Activated CD8-positive, alpha-beta T cell treated with anti-CD3 and anti-CD28 coated beads for 36 hours (primary cell): ENCODE measurements around the gene FRMD4B. TPM values are rescaled to one million over a fixed set of nuclear protein-coding genes. Genes with fewer than 3 reads are reported as not detected.
"Not testable (repeated sequence)": the region's sequence is repeated elsewhere in the genome, so short reads cannot be mapped to it uniquely, and the experiment has no call there.

Experiments
- ATAC-seq: fragments of 200-7000 bp; cut with Tn5 transposase; one replicate; pipeline ENCODE4 v1.10.0; 2021; ENCODE audit warnings: mild to moderate bottlenecking, moderate library complexity
- CTCF ChIA-PET: fragments of 350-600 bp; sonication (Branson Sonifier 250); formaldehyde crosslinking; loops from one replicate; lab custom pipeline; 2021; ENCODE audit warnings: antibody characterized with exemption; lab: Charles Lee
- POLR2A ChIA-PET: fragments of 350-600 bp; sonication (Branson Sonifier 250); formaldehyde crosslinking; loops from one replicate; lab custom pipeline; 2021; ENCODE audit warnings: antibody characterized with exemption; lab: Charles Lee
- DNase-seq: peaks from one replicate; pipeline ENCODE4 v3.0.0-alpha.2; 2020
- H3K27ac Mint-ChIP-seq: one replicate; pipeline ENCODE4 v1.8.0; 2021; ENCODE audit warnings: mild to moderate bottlenecking, mixed read lengths
- H3K27me3 Mint-ChIP-seq: one replicate; pipeline ENCODE4 v1.8.0; 2021; ENCODE audit warnings: mixed read lengths
- H3K36me3 Mint-ChIP-seq: one replicate; pipeline ENCODE4 v1.8.0; 2021; ENCODE audit warnings: low read depth, mixed read lengths
- H3K4me1 Mint-ChIP-seq: one replicate; pipeline ENCODE4 v1.8.0; 2021; ENCODE audit warnings: low read depth, mixed read lengths
- H3K4me3 Mint-ChIP-seq: one replicate; pipeline ENCODE4 v1.8.0; 2021; ENCODE audit warnings: mild to moderate bottlenecking, moderate library complexity, mixed read lengths
- H3K9me3 Mint-ChIP-seq: one replicate; pipeline ENCODE4 v1.8.0; 2021; ENCODE audit warnings: mixed read lengths
- CTCF ChIP-seq: fragments of 200-600 bp; IDR thresholded peaks from one replicate; pipeline ENCODE4 v1.8.0; 2022; ENCODE audit warnings: antibody characterized with exemption, mild to moderate bottlenecking
- intact Hi-C: fragments of 100-400 bp; cut with micrococcal nuclease; formaldehyde crosslinking; loops from one replicate; pipeline ENCODE4 v1.10.0; 2022
- total RNA-seq, 2 experiments: library from RNA; stranded (reverse); gene quantifications; one replicate each; pipeline ENCODE4 v1.2.3, GENCODE V29; 2021

FRMD4B gene
- total RNA-seq, 2 experiments from 2014 or later, result 11.7 to 11.8 TPM

DNA sequence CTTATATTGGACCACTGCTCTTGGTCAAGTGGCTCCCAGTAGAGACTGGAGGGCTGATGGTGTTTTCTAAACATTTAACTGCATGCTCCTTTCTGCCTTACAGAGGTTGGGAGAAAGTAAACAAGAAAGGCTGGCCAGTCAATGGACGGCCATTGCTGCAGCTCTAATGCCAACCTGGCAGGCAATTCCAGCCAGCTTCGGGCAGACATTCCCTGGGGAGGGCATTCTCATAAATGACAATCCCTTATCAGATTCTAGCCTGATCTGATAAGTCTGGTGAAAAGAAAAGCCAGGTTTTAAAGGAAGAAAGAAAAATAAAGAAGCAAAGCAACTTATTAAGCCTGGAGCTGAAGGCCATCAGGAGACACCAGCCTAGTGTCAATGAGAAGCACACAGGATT lies 60.7 kb downstream of the FRMD4B start:
- no peak for TF ChIP-seq CTCF
- ChIA-PET CTCF (interaction anchor here (0.6 to 9.4 kb wide), 9 partner anchors 8 to 273 kb away, joined by 3 to 60 read pairs (median 4); partner anchors contain the start of genes FRMD4B and TMF1), POLR2A (no interaction called here)
- intact Hi-C loops, result loop anchor here (5.0 to 10.0 kb wide), 2 partner anchors 102 to 350 kb away; no protein-coding TSS in a partner anchor
- H3K27ac Mint-ChIP-seq, result no peak overlapping the region
- ATAC-seq (no peak), DNase-seq (no peak)
- peaks cover 2% of the 10 kb centered on the region for H3K9me3 Mint-ChIP-seq
- no peaks in the 10 kb centered on the region for H3K36me3 Mint-ChIP-seq
- no peaks in the 10 kb centered on the region for H3K27me3 Mint-ChIP-seq
- peaks cover 50% of the 10 kb centered on the region for H3K4me1 Mint-ChIP-seq
- H3K4me3 Mint-ChIP-seq, result no peak overlapping the region

DNA sequence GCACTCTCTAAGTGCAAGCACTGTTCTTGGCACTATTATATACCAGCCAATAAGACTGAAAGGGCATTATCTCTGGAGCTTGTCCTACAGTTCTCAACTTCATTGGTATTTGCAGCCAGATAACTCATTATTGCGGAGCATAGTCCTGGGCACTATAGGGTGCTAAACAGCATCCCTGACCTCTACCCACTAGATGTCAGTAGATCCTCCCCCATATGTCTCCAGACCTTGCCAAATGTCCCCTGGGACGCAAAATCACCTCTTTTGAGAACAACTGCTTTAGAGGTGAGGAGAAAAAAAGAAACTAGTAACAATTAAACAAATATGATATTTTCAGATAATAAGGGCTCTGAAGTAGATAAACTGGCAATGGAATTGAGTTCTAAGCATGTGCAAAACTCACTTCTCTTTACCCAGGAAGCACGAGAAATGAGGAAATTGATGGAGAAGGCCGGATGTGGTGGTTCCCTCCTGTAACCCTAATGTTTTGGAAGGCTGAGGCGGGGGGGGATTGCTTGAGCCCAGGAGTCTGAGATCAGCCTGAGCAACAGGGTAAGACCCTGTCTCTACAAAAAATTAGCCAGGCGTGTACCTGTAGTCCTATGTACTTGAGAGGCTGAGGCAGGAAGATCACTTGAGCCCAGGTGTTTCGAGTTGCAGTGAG lies 61.4 kb downstream of the FRMD4B start:
- no peaks in the 10 kb centered on the region for H3K27me3 Mint-ChIP-seq
- ChIA-PET CTCF (interaction anchor here (0.7 to 9.4 kb wide), 14 partner anchors 15 to 347 kb away, joined by 3 to 66 read pairs (median 6); partner anchors contain the start of gene FRMD4B), POLR2A (no interaction called here)
- peak overlapping the region; percentile 43 for H3K27ac Mint-ChIP-seq
- H3K4me3 Mint-ChIP-seq, result no peak overlapping the region
- peaks cover 50% of the 10 kb centered on the region for H3K4me1 Mint-ChIP-seq
- H3K9me3 Mint-ChIP-seq, result peaks cover 2% of the 10 kb centered on the region
- TF ChIP-seq CTCF, result peak; percentile 31
- ATAC-seq (peak; percentile 43), DNase-seq (peak; percentile 37)
- intact Hi-C loops, result loop anchor here (5.0 to 10.0 kb wide), 2 partner anchors 103 to 350 kb away; no protein-coding TSS in a partner anchor
- no peaks in the 10 kb centered on the region for H3K36me3 Mint-ChIP-seq

DNA sequence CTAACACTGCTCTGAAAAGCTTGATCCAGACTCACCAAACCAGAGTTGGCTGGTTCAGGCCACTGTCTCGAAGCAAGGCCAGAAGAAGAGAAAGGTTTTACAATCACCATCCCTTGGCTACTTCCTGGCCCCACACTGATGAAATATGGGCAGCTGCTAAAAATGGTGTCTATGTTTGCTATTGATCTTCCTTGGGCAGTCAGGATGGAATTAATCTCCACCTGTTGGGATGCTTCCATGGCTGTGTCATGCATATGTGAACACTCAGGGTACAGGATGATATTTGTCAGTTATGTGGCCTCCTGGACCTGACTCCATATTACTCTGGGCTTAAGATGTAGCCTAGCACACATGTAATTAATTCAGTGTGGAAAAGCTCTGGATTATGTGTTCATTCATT lies 61.9 kb downstream of the FRMD4B start:
- ChIA-PET POLR2A (no interaction called here), CTCF (interaction anchor here (0.7 to 9.4 kb wide), 10 partner anchors 14 to 348 kb away, joined by 3 to 66 read pairs (median 6); no protein-coding TSS in a partner anchor)
- TF ChIP-seq CTCF, result no peak
- no peaks in the 10 kb centered on the region for H3K27me3 Mint-ChIP-seq
- no peak overlapping the region for H3K27ac Mint-ChIP-seq
- intact Hi-C loops, result loop anchor here (10.0 kb wide), 1 partner anchor 351 kb away; no protein-coding TSS in a partner anchor
- H3K9me3 Mint-ChIP-seq, result peaks cover 2% of the 10 kb centered on the region
- no peak for DNase-seq
- no peaks in the 10 kb centered on the region for H3K36me3 Mint-ChIP-seq
- no peak for ATAC-seq
- peaks cover 48% of the 10 kb centered on the region for H3K4me1 Mint-ChIP-seq
- no peak overlapping the region for H3K4me3 Mint-ChIP-seq

DNA sequence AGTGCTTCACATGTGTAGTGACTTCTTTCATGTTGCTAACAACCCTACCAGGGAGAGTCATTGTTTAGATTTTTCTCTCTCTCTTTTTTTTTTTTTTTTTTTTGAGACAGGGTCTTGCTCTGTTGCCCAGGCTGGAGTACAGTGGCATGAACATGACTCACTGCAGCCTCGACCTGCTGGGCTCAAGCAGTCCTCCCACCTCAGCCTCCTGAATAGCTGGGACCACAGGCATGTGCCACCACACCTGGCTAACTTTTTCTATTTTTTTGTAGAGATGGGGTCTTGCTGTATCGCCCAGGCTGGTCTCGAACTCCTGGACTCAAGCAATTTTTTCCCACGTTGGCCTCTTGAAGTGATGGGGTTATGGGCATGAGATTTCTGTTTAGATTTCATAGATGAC lies 63.4 kb downstream of the FRMD4B start:
- intact Hi-C loops, result loop anchor here (10.0 kb wide), 1 partner anchor 352 kb away; no protein-coding TSS in a partner anchor
- CTCF ChIA-PET, result interaction anchor here (0.8 to 9.4 kb wide), 7 partner anchors 12 to 161 kb away, joined by 3 to 66 read pairs (median 11); no protein-coding TSS in a partner anchor

DNA sequence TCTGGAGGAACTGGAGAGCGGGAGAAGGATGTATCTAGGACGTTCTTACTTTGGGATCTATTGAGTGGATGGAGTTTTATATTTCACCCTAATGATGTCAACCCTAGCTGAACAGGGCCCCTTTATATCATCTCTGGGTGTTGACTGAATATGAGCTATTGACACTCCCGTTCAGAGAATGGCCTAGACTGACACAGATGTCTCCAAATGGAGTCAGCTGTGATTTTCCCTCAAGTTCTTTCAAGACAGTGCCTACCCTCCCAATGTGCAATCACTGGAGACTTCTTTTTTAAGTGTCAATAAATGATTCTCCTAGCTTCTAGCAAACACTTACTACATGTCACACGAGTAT lies 63.8 kb downstream of the FRMD4B start:
- TF ChIP-seq CTCF, result no peak
- no peak for ATAC-seq
- H3K27ac Mint-ChIP-seq, result no peak overlapping the region

More for the DNA sequence above, 63.4 kb downstream of the FRMD4B start:
- peaks cover 34% of the 10 kb centered on the region for H3K4me1 Mint-ChIP-seq
- POLR2A ChIA-PET, H3K9me3 Mint-ChIP-seq, ATAC-seq, H3K27ac Mint-ChIP-seq, H3K4me3 Mint-ChIP-seq, DNase-seq, H3K36me3 Mint-ChIP-seq, H3K27me3 Mint-ChIP-seq: not testable (repeated sequence)

More for the DNA sequence above, 63.8 kb downstream of the FRMD4B start:
- DNase-seq, result no peak
- Mint-ChIP-seq H3K4me1 (peaks cover 30% of the 10 kb centered on the region), H3K4me3 (no peak overlapping the region), H3K27me3 (no peaks in the 10 kb centered on the region), H3K36me3 (no peaks in the 10 kb centered on the region), H3K9me3 (no peaks in the 10 kb centered on the region)
- ChIA-PET CTCF (interaction anchor here (0.6 to 9.4 kb wide), 8 partner anchors 12 to 202 kb away, joined by 3 to 66 read pairs (median 7); no protein-coding TSS in a partner anchor), POLR2A (no interaction called here)
- intact Hi-C loops, result loop anchor here (10.0 kb wide), 1 partner anchor 353 kb away; no protein-coding TSS in a partner anchor
